GM21381 (cell line): ENCODE results near the gene BRINP2.

Source experiments
- ATAC-seq: cut with Tn5 transposase; IDR thresholded peaks from one replicate; pipeline ENCODE4 v1.9.1; 2021; ENCODE audit warnings: mild to moderate bottlenecking, moderate library complexity; ENCODE audit not compliant: unreplicated experiment

Gene BRINP2, protein sequence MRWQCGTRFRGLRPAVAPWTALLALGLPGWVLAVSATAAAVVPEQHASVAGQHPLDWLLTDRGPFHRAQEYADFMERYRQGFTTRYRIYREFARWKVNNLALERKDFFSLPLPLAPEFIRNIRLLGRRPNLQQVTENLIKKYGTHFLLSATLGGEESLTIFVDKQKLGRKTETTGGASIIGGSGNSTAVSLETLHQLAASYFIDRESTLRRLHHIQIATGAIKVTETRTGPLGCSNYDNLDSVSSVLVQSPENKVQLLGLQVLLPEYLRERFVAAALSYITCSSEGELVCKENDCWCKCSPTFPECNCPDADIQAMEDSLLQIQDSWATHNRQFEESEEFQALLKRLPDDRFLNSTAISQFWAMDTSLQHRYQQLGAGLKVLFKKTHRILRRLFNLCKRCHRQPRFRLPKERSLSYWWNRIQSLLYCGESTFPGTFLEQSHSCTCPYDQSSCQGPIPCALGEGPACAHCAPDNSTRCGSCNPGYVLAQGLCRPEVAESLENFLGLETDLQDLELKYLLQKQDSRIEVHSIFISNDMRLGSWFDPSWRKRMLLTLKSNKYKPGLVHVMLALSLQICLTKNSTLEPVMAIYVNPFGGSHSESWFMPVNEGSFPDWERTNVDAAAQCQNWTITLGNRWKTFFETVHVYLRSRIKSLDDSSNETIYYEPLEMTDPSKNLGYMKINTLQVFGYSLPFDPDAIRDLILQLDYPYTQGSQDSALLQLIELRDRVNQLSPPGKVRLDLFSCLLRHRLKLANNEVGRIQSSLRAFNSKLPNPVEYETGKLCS

DNA sequence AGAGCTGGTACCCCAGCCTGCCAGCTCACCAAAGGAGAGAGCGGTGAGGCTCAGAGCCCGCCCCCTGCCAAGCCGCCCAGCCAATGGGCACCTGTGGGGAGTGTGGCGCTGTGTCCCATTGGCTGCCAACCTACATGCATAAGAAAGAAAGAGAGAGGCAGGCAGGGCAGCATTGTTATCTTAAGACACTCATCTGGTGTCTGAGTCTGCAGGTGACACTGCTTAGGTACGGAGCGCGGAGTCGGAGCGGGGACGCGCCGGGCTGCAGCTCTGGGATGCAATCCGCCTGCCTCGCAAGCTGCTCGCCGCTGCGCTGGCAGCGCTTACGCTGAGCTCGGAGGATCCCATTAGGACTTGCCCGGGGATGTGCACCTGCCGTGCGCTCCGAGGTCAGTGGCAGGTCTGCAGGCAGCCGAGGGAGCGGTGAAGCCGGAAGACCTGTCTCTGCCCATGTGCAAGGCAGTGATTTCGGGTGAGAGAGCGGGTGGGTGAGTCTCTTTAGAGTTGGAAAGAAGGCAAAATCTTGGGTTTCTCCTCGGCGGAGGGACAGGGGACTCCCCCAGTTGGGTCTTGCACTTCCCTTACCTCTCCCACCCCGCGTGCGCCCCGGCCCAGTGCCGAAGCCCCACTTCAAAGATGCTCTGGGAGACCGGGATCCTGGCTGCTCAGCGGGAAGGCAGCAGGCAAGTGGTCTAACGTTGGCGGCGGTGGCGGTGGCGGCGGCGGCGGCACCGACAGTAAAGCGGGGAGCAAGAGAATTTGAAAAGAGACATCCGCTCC, at the start of gene BRINP2:
BRINP2 (plus strand) TSS at position 203 of the 780 bp plus-strand sequence. CDS start 58,919 bp downstream, outside the sequence.
- ATAC-seq, result peak; percentile 71

DNA sequence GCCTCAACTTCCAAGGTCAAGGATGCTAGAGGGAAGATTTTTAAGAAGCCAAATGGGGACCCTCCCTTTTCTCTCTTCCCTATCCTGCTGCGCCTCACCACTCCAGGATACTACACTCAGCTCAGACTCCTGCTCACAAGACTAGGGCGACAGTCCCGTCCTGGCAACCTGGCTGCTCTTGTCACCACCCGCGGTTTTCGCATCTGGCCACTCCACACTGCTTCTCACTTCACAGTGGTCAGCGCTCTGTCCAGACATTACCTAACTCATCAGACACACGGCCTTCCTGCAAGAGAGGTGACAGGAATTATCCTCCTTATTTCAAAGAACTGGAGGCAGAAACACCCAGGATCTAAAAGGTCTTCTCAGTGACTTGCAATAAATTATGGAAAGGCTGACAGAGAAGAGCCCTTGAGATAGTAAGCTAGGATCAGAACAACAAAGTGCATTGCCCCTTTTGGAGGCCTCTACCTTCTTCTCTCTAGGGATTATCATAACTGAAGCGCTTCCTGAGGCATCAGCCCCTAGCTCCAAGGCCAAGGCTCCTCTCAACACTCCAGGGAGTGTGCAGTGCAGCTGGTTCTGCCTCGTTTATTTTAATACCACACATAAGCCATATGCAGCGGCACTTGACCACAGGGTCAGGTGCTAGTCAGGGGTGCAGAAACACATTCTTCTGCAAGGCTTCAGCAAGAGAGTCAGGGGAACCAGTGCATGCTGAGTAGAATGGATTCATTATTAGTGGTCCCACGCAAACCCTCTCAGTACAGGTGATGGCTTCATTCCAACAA, 48.1 kb upstream of the BRINP2 start:
- no peak for ATAC-seq

DNA sequence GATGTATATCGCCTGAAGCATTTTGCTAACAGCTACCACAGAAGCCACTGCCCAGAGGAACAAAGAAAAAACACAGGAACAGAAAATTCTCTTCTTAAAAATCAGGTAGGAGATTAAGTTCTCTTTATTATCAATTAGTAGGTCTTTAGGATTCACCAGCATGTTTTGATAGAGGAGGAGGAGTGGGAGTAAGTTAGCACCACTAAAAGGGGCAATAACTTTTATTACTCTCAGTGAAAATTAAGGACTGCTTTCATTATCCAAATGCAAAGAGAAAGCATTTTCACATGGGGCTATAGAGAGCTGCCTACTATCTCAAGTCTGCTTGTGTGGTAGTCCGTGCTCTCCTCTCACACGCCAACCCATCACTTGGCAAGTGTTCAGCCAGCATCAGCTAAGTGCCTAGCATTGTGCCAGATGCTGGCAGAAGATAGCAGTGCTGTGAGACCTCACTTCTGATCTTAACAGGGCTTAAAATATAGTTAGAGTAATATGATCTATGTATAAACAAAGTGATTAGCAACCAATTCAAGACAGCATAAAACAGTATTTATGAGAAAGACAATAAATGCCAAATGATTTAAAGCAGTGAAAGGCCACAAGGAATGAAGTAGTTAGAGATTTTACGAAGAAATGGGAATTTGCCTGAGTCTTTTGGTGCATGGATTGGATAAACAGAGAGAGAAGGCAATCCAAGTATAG, 46.0 kb upstream of the BRINP2 start:
- ATAC-seq, result no peak

DNA sequence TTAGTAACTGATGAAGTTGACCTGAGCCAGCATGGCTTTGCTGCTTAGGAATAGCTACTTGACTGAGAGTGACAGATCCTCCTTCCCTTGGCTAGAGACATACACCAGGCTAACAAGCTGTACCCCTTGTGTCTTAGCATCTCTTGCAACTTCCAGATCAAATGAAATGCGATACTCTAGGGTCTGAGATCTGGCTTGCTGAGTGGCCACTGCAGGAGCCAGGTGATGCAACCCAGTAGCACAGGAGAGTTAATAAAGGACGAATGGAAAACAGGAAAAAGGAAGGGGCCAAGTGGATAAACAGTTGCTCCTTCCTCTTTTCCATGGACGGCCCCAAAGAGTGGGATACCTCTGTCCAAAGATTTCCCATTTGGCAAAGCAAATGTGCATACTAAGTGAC, 44.5 kb upstream of the BRINP2 start:
- no peak for ATAC-seq

DNA sequence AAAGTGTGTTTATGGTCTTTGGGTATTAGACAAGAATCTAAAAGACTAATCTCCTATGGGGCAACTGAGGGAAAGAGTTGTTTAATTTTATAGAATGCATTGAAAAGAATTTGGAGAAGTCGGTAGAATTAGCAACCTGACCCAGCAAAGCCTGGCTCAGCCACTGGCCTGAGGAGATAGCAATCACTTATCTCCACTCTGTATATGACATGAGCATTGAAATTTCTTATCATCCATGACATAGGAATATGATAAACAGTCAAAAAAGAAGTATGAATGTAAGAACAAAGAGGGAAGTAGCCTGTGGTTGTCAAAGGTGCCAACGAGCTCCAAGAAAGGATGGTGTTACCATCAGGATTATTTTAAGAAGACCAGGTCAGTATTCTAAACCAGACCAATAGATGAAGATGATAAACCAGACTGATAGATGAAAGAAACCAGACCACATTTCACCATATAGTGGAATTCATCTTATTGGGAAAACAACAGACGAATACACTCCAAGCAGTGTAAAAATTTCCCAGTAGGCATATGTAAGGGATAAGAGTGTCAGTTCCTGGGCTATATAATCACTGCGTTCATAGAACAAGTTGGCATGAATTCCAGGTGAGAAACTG, 42.0 kb upstream of the BRINP2 start:
- no peak for ATAC-seq

DNA sequence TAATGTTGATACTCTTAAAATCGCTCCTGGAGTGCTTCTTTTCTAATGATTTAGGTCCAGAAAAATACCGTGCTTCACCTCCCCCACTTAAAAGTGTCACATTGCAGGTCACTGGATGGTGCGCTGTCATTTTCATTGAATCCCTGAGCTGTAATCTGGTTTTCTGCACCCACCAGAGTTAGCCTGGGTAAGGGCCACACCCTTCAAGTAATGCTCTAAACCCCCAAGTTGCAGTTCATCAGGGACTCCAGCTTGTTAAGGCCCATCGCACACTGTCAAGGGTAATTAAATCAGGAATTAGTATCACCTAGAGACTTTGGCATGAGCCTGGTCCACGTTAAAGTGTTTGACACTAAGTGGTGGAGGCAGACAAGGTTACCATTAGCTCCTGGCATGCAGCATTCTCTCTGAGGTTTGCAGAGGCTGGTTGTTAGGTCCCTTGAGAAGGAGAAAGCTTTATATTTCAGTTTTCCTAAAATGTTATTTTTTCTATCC, 40.3 kb upstream of the BRINP2 start:
- ATAC-seq, result no peak

DNA sequence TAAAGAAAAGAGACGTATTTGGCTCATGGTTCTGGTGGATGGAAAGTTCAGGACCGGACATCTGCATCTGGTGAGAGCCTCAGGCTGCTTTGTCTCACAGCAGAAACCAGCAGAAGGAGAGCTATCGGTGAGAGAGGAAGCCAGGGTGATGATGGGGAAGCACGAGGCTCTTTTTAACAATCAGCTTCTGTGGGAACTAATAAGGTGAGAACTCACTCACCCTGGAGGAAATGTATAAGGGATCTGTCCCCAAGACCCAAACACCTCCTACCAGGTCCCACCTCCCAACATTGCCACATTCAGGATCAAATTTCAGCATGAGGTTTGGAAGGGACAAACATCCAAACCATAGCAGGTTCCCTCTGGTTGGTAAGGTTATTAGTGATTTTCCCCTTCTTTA, 39.0 kb upstream of the BRINP2 start:
- ATAC-seq, result no peak

DNA sequence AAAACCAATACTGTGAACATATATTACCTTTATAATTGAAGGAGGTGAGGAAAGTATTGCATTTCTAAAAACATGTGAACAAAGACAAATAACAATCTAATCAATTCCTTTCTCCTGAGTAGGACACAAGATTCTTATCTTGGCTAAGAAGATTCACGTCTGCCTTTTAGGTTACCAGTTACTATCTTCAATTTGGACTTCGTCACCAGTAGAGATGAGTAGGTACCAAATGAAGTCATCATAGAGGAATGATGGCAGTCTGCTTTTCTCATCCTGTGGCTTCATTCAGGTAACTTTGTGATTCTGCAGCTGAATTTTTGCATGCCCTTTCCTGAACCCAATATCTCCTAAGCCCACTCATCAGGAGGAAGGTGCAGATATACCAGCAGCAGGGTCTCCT, 38.6 kb upstream of the BRINP2 start:
- ATAC-seq, result no peak

DNA sequence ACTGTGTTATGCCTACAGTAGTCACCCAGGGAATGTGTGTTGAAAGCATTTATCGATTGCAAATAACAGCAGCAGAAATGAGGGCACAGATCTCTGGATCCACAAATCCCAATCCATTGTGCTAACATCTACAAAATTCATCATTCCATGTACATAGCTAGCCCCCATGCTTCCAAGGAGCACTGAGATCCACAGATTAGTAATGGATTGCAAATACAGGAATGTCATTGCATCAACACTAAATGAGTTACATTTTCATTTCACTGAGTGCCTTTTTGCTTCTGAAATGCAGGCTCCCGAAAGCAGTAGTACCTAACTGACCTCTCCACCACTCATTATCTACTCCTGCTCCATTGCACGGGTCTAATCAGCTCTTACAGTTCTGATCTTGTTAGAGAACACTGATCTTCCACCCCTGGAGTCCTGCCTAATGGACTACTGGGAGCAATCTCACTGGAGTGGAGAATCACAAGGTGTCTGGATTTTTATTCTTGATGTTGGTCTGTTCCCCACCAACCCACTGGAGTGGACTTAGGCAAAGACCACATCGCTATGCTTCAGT, 36.7 kb upstream of the BRINP2 start:
- ATAC-seq, result no peak

DNA sequence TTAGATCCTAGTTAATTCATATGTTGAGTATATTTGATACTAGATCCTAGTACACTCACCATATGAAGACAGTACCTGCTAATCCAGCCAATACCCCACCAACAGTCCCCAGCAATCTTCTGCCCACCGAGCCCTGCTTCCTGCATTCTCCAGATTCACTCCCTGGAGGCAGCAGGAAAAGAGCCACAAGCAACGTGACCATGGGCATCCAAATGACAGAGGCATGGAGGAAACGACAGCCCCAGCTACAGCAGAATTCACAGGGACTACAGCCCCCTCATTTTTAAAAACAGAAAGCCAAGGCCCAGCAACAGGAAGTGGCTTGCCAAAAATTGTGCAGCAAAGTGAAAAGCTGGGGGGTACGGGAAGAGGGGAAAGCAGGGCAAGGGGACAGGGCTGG, 35.5 kb upstream of the BRINP2 start:
- no peak for ATAC-seq

DNA sequence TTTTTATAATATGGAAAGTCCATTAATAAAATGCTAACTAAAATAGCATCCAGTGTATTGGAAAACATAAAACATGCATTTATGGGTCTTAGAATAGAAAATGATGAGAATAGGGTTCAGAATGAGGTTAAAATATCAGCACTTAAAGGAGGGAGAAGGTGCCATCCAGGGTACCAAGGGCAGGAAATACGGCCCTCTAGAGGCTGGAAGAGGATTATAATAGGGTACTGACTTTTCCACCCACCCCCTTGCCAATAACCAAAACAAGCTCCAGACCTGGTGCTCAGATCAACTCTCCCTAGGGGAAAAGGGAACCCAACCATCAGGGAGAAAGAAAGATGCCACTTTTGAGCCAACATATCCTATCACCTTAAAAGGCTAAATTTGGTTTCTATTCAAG, 32.9 kb upstream of the BRINP2 start:
- ATAC-seq, result no peak

DNA sequence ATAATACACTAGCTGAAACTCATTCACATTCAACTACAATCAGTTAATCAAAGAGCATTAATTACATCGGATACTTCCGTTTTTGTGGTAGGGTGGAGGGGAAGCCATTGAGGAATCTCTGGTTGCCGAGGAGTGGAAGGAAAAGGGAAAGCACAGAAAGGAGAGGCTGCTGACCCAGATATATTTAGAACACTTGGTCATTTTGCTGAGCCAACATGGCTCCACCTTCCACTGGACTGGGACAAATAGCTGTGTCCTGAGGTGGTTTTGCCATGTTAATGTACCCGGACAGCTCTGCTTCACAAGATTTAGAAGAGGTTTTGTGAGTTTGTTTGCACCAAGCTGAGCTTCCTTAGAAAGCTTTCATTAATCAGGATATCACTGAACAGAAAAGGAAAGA, 32.4 kb upstream of the BRINP2 start:
- no peak for ATAC-seq

DNA sequence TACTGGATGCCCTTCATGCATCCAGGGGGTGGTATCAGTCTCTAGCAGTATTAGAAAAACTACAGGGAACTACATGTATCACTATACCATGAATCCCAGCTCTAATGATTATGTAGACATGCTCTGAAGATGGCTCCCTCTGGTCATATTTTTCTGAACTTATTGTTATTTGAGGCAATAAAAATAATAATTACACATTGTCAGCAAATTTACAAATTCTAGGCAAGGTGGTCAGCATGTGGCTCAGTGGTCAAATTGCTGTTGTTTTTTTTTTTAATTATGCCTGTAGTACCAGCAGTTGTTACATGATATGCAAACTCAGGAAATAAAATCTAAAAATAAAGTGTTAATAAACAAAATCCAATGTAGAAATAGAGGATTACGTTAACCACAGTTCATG, 28.7 kb upstream of the BRINP2 start:
- no peak for ATAC-seq

DNA sequence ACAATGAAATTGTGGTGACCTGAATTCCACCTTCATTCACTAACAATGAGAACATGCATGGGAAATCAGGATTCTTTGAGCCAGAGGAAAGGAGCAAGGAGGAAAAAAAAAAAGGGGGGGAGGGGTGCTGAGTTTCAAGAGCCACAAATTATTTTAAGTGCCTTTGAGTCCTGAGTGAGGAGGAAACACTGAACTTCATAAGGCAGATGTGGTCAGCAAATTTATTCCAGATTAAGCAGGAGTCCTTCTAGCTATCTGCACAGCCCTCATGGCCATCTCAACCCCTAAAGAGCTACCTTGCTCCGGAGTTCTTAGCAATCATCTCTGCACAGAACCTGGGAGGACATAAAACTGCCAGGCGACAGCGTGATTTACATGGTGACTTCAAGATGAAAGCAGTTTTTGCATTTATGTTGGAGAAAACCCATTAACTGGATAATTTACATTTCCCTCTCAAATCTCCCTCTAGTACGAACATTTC, 27.9 kb upstream of the BRINP2 start:
- ATAC-seq, result no peak

DNA sequence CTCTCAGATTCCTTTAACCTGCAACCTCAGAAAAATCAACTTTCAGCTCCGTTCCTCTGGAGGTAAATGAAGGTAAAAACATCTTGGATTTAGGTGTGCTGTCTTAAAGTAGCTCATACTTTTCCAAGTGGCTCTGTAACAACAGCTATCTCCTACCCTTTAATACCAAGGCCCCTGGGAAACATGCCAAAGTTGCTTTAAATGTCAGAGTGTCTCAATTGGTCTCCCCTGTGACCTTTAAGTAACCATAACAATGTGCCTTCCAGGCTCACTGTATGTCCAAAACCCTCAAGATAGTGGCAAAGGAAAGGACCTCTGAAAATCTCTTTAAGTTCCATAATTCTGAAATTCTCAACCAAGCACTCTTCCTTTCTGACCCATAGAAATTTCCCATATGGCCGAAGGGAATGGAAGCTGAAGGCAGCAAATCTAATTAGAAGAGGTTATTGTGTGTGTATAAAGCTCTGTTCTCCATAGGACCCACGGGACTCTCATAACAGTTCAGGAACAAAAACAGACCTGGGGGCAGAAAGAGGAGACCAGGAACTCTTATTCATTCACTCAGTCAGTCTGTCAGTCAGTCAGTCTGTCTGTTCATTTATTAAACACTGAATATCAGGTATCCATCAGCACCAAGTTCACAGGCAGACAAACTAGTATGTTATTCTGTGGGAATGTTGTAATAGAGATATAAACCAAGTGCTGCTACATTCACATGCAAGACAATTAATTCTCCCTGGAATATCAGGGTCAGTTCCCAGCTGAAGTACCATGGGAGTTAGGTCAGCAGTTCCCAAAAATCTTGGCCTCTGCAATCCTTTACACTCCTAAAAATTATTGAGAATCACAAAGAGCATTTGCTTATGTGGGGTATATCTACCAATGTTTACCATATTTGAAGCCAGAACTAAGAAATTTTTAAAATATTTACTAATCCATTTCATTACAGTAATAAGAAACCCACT, 25.4 kb upstream of the BRINP2 start:
- ATAC-seq, result no peak

DNA sequence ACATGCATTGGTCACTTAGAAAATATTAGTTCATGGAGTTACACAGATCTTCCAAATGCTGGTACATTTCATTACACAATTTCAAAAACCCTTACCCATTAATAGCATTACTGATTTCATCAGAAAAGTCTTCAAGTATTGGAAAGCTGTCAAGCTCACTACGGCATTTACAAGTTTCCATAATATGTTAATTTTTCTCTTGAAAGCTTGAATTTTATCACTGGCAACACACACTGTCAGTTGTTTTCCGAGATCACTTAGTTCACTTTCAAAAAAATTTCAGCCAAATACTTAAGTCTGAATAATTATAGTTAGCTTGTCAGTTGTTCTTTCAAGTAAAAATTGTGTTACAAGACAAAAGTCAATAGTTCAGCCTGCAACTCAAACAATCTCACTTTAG, 24.3 kb upstream of the BRINP2 start:
- ATAC-seq, result no peak

DNA sequence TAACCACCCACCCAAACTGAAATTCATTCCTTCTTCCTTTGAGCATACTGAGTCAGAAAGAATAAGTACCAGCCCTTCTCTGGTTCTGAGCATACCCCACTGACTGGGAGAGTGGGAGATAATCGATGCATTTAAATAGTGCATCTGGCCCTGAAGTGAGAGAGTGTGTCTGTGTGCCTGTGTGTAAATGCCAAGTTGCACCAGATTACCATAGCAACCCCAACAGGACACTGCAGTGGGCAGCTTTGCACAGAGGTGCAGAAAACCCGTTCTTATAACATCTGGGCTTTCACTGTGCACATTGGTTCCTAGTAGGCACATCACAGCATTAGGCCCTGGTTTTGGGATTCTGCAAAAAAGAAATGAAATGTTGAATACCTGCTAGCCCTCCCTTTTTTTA, 8.5 kb upstream of the BRINP2 start:
- no peak for ATAC-seq

DNA sequence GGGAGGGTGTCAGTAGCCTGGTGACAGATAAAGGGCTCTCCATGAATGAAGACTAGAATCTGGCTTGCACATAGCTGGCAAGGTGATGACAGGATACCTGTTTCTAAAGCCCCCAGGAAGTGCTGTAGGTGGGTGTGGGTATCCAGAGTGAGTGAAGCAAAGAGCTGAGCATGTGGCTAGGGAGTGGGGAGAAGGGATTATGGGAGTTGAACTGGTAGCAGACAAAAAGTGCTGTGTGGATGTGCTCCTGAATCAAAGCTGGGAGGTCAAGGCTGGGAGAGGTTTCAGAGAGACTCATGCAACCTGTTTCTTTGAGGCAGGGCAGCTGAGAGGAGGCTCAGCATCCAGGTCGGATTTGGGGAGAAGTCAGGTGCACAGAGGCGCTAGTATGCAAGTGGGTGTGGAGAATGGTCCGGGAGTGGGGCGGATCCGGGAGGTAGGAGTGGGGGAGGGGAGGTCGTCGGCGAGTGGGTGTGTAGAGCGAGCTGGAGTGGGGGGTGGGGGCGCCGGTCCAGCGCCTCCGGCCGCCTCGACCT, 6.8 kb upstream of the BRINP2 start:
- no peak for ATAC-seq
